Endothelial cell of umbilical vein (primary cell): Measurements from ENCODE around the gene SLC25A29. TPM values are rescaled to one million over a fixed set of nuclear protein-coding genes. Genes with fewer than 3 reads are reported as not detected.

Experiments used
- BruUV-seq: library from RNA; stranded (reverse); fragments of 400-500 nt; replicated peaks from 2 replicates; lab custom pipeline; 2021; lab: Mats Ljungman, UMichigan
- CTCF ChIA-PET: fragments of 300-600, 350-600 bp; sonication (Branson Sonifier 250); formaldehyde crosslinking; loops from one replicate; lab custom pipeline; 2021; ENCODE audit warnings: antibody characterized with exemption, inconsistent platforms; lab: Charles Lee
- POLR2A ChIA-PET: fragments of 300-600, 350-600 bp; sonication (Branson Sonifier 250); formaldehyde crosslinking; loops from one replicate; lab custom pipeline; 2021; ENCODE audit warnings: antibody characterized with exemption, inconsistent platforms; lab: Charles Lee
- DNase-seq: peaks from one replicate; pipeline ENCODE4 v3.0.0-alpha.2; 2011; ENCODE audit warnings: low read depth, low spot score
- FAIRE-seq: peaks from 2 replicates; lab custom pipeline; 2011; peaks lifted over from hg19 to GRCh38; lab: Jason Lieb, UNC
- H2AFZ ChIP-seq: 2 replicates; pipeline ENCODE4 v1.6.0; 2012; ENCODE audit warnings: low read depth, low read length, control low read depth, inconsistent platforms
- H3K27ac ChIP-seq: 2 replicates; pipeline ENCODE4 v1.5.1; 2011; ENCODE audit warnings: low read depth, mild to moderate bottlenecking, control low read depth, low read length, moderate library complexity; ENCODE audit not compliant: insufficient read depth
- H3K27me3 ChIP-seq, 2 experiments: 2 replicates each; pipeline versions ENCODE4 v1.6.0 to v1.6.1; 2011; ENCODE audit warnings: low read length in 2 of 2, mixed read lengths in 1 of 2; ENCODE audit not compliant: control insufficient read depth in 2 of 2, insufficient read depth in 2 of 2
- H3K36me3 ChIP-seq, 2 experiments: 2 replicates in 1 of 2; 3 replicates in 1 of 2; pipeline ENCODE4 v1.5.1; 2011; ENCODE audit warnings: low read length in 2 of 2, mild to moderate bottlenecking in 1 of 2, moderate library complexity in 1 of 2; ENCODE audit not compliant: control insufficient read depth in 2 of 2, insufficient read depth in 2 of 2; ENCODE audit errors: extremely low read depth in 1 of 2
- H3K4me1 ChIP-seq: 3 replicates; pipeline ENCODE4 v1.5.1; 2011; ENCODE audit warnings: mild to moderate bottlenecking, low read length; ENCODE audit not compliant: control insufficient read depth, insufficient read depth; ENCODE audit errors: extremely low read depth
- H3K4me2 ChIP-seq: 2 replicates; pipeline ENCODE4 v1.6.1; 2011; ENCODE audit warnings: low read length, control low read depth, mixed read lengths; ENCODE audit not compliant: insufficient read depth
- H3K4me3 ChIP-seq, 3 experiments: fragments of 200-600 bp in 1 of 3; sonication (generic), shearing (Covaris generic) in 1 of 3; replicated peaks in 1 of 3; 2 replicates each; pipeline ENCODE4 v1.5.1; 2011 to 2016; ENCODE audit warnings: control low read depth in 3 of 3, low read length in 3 of 3, mild to moderate bottlenecking in 2 of 3, inconsistent platforms in 1 of 3, low read depth in 1 of 3, moderate library complexity in 1 of 3; ENCODE audit not compliant: insufficient read depth in 1 of 3
- H3K79me2 ChIP-seq: 2 replicates; pipeline ENCODE4 v1.6.0; 2012; ENCODE audit warnings: low read length, inconsistent platforms; ENCODE audit not compliant: control insufficient read depth, insufficient read depth
- H3K9ac ChIP-seq: replicated peaks from 2 replicates; pipeline ENCODE3; 2011; ENCODE audit warnings: low read length, control low read depth; ENCODE audit not compliant: insufficient read depth; ENCODE audit errors: extremely low read depth
- H3K9me1 ChIP-seq: replicated peaks from 3 replicates; pipeline ENCODE4 v1.6.0; 2011; ENCODE audit warnings: mild to moderate bottlenecking, low read length; ENCODE audit not compliant: control insufficient read depth, insufficient read depth; ENCODE audit errors: extremely low read depth
- H3K9me3 ChIP-seq: replicated peaks from 2 replicates; pipeline ENCODE4 v1.5.1; 2012; ENCODE audit warnings: low read length, inconsistent platforms; ENCODE audit not compliant: control insufficient read depth, insufficient read depth
- H4K20me1 ChIP-seq: replicated peaks from 2 replicates; pipeline ENCODE3; 2011; ENCODE audit warnings: mild to moderate bottlenecking, low read length; ENCODE audit not compliant: control insufficient read depth, insufficient read depth; ENCODE audit errors: extremely low read depth
- CTCF ChIP-seq, 2 donors: IDR thresholded peaks; 1 replicate in 1 of 2; 2 replicates in 1 of 2; pipeline ENCODE4 v1.5.1; 2011; ENCODE audit warnings: low read length in 2 of 2, mild to moderate bottlenecking in 2 of 2, moderate library complexity in 2 of 2, control low read depth in 1 of 2, inconsistent platforms in 1 of 2, low read depth in 1 of 2; ENCODE audit not compliant: insufficient read depth in 1 of 2; ENCODE audit errors: extremely low read depth in 1 of 2
- EZH2 ChIP-seq: IDR thresholded peaks from 2 replicates; pipeline ENCODE4 v1.6.1; 2012; ENCODE audit warnings: borderline replicate concordance, low read depth, mild to moderate bottlenecking, moderate library complexity, low read length, inconsistent platforms; ENCODE audit not compliant: severe bottlenecking
- GATA2 ChIP-seq: IDR thresholded peaks from 2 replicates; pipeline ENCODE4 v1.7.0; 2011; ENCODE audit warnings: low read depth, mild to moderate bottlenecking, moderate library complexity, mixed read lengths, low read length; ENCODE audit not compliant: insufficient read length, insufficient read depth
- JUN ChIP-seq: IDR thresholded peaks from 2 replicates; pipeline ENCODE4 v1.6.1; 2011; ENCODE audit warnings: borderline replicate concordance, low read depth; ENCODE audit not compliant: insufficient read length, insufficient read depth
- MYC ChIP-seq: IDR thresholded peaks from one replicate; pipeline ENCODE4 v1.6.1; 2011; ENCODE audit warnings: mild to moderate bottlenecking, low read depth, low read length
- POLR2A ChIP-seq: IDR thresholded peaks from 2 replicates; pipeline ENCODE4 v1.6.1; 2012; ENCODE audit warnings: low read depth, mild to moderate bottlenecking, control low read depth, low read length
- POLR2AphosphoS5 ChIP-seq: IDR thresholded peaks from 2 replicates; pipeline ENCODE4 v1.6.1; 2012; ENCODE audit warnings: low read depth, mild to moderate bottlenecking, control low read depth, low read length, moderate library complexity; ENCODE audit not compliant: insufficient read depth
- dilution Hi-C: fragments of 300-500 bp; cut with MboI; formaldehyde crosslinking; loops from one replicate; pipeline ENCODE4 v1.15.0; 2019; ENCODE audit warnings: low sequenced_read_pairs; ENCODE audit not compliant: extremely low pct_ligation_motif_present
- intact Hi-C: fragments of 100-400 bp; cut with micrococcal nuclease; formaldehyde crosslinking; loops from one replicate; pipeline ENCODE4 v1.10.0; 2022
- polyA plus RNA-seq, 4 experiments: library from polyadenylated mRNA; depleted of rRNA in 3 of 4; stranded (reverse) in 3 of 4; unstranded in 1 of 4; fragments of >200 nt; gene quantifications; 2 replicates each; pipeline versions ENCODE4 v1.2.1 to v1.2.3, GENCODE V29; 2011 to 2012; ENCODE audit warnings: missing spikeins in 1 of 4
- total RNA-seq: library from RNA; stranded (reverse); gene quantifications from 2 replicates; pipeline ENCODE4 v1.2.3, GENCODE V29; 2021

Gene SLC25A29
- total and polyA plus RNA-seq, 2 donors (not counting 3 experiments of a cell fraction or from before 2014, with no cell fraction given), result 132 to 154 TPM

GRCh38 chr14:100274250-100274649 is 32.0 kb downstream of the SLC25A29 start:
- no peak overlapping the region for H3K4me3 ChIP-seq
- no peak overlapping the region for H3K9ac ChIP-seq
- FAIRE-seq (no peak), DNase-seq (no peak)
- peaks cover 78% of the 10 kb centered on the region for H3K79me2 ChIP-seq
- no peaks in the 10 kb centered on the region for H3K9me3 ChIP-seq
- intact Hi-C loops, result no loop called here
- ChIA-PET CTCF (interaction anchor here (0.9 kb wide), 1 partner anchor 11 kb away, joined by 3 read pairs; no protein-coding TSS in a partner anchor), POLR2A (no interaction called here)
- H2AFZ ChIP-seq, result no peak overlapping the region
- no peak overlapping the region for H3K27ac ChIP-seq
- H3K4me2 ChIP-seq, result no peak overlapping the region
- no peaks in the 10 kb centered on the region for H3K9me1 ChIP-seq
- H3K27me3 ChIP-seq, result no peaks in the 10 kb centered on the region
- TF ChIP-seq EZH2, result no peak
- no peak for TF ChIP-seq POLR2AphosphoS5
- no peak for TF ChIP-seq POLR2A
- TF ChIP-seq GATA2, result no peak
- peaks cover 18% of the 10 kb centered on the region for H3K4me1 ChIP-seq
- peaks cover under 1 to 8% of the 10 kb centered on the region in 2 experiments for H3K36me3 ChIP-seq
- dilution Hi-C loops, result no loop called here
- no TSS peak for BruUV-seq
- H4K20me1 ChIP-seq, result no peaks in the 10 kb centered on the region

GRCh38 chr14:100271247-100271939 is 34.9 kb downstream of the SLC25A29 start:
- no TSS peak for BruUV-seq
- peaks cover 4 to 10% of the 10 kb centered on the region in 2 experiments for H3K36me3 ChIP-seq
- H3K9me1 ChIP-seq, result no peaks in the 10 kb centered on the region
- intact Hi-C loops, result no loop called here
- no peak overlapping the region for H2AFZ ChIP-seq
- no peak for TF ChIP-seq MYC
- TF ChIP-seq GATA2, result no peak
- TF ChIP-seq JUN, result no peak
- TF ChIP-seq CTCF (IDR thresholded peaks at IDR 0.05; ENCODE audit: extremely low read depth in 1 of 2, insufficient read depth in 1 of 2, low read depth in 1 of 2, low read length in 2 of 2), result peak; percentile 22 to 30
- no peak overlapping the region for H3K27ac ChIP-seq
- no peak overlapping the region for H3K9ac ChIP-seq
- no peaks in the 10 kb centered on the region for H3K9me3 ChIP-seq
- POLR2A ChIA-PET, result no interaction called here
- FAIRE-seq, result no peak
- DNase-seq, result peak; percentile 61
- no peak overlapping the region for H3K4me3 ChIP-seq
- H3K79me2 ChIP-seq, result peaks cover 84% of the 10 kb centered on the region
- no peak overlapping the region for H3K4me2 ChIP-seq
- CTCF ChIA-PET, result interaction anchor here (1.8 kb wide), 1 partner anchor 30 kb away, joined by 5 read pairs; no protein-coding TSS in a partner anchor
- no peaks in the 10 kb centered on the region for H4K20me1 ChIP-seq
- no peaks in the 10 kb centered on the region for H3K27me3 ChIP-seq
- peaks cover 8% of the 10 kb centered on the region for H3K4me1 ChIP-seq
- dilution Hi-C loops, result no loop called here
